K562 (cell line): ENCODE results near the gene IL17A. TPM values are rescaled to one million over a fixed set of nuclear protein-coding genes. Genes with fewer than 3 reads are reported as not detected.

Experiments used
- ATAC-seq: fragments of 200-7000 bp; cut with Tn5 transposase; 3 replicates; pipeline ENCODE4 v1.9.1; 2020; ENCODE audit warnings: moderate library complexity
- BruUV-seq: library from RNA; stranded (reverse); fragments of 400-500 nt; replicated peaks from 2 replicates; lab custom pipeline; 2021; lab: Mats Ljungman, UMichigan
- CTCF ChIA-PET: fragments of 300-600 bp; formaldehyde crosslinking; extraction: SDS; loops from one replicate; lab custom pipeline; 2021; ENCODE audit warnings: low intra/inter-chr PET ratio; lab: Yijun Ruan, JAX
- POLR2A ChIA-PET: fragments of 300-600, 350-650 bp; sonication (Branson Sonifier 250); formaldehyde crosslinking; extraction: SDS; loops from one replicate; lab custom pipeline; 2021; ENCODE audit warnings: antibody characterized with exemption, inconsistent platforms; lab: Yijun Ruan, JAX
- DNase-seq, 4 experiments: peaks; one replicate each; pipeline versions ENCODE4 v3.0.0 to v3.0.0-alpha.2; 2011 to 2018; ENCODE audit warnings: low spot score in 3 of 4, mixed read lengths in 3 of 4; ENCODE audit errors: extremely low read depth in 1 of 4
- FAIRE-seq: peaks from 2 replicates; lab custom pipeline; 2011; peaks lifted over from hg19 to GRCh38; lab: Jason Lieb, UNC
- H2AFZ ChIP-seq: 2 replicates; pipeline ENCODE4 v1.6.0; 2011; ENCODE audit warnings: low read depth, low read length, control low read depth, inconsistent platforms
- H3K27ac ChIP-seq: fragments of 200-600 bp; 3 replicates; pipeline ENCODE4 v1.8.0; 2011; ENCODE audit warnings: low read depth, mild to moderate bottlenecking, control low read depth, inconsistent platforms, low read length, moderate library complexity, mixed read lengths; ENCODE audit errors: extremely low read depth
- H3K27me3 ChIP-seq, 2 experiments: fragments of 300-600 bp in 1 of 2; 2 replicates in 1 of 2; 3 replicates in 1 of 2; pipeline versions ENCODE4 v1.6.0 to v1.8.0; 2011; ENCODE audit warnings: inconsistent platforms in 2 of 2, low read length in 2 of 2, mild to moderate bottlenecking in 1 of 2, mixed read lengths in 1 of 2, moderate library complexity in 1 of 2; ENCODE audit not compliant: control insufficient read depth in 2 of 2, insufficient read depth in 2 of 2
- H3K36me3 ChIP-seq: fragments of 300-600 bp; 3 replicates; pipeline ENCODE4 v1.8.0; 2011; ENCODE audit warnings: mild to moderate bottlenecking, low read length, inconsistent platforms; ENCODE audit not compliant: control insufficient read depth, insufficient read depth
- H3K4me1 ChIP-seq, 2 experiments: fragments of 200-600 bp in 1 of 2; replicated peaks in 1 of 2; 2 replicates in 1 of 2; 3 replicates in 1 of 2; pipeline versions ENCODE4 v1.5.1 to v1.8.0; 2011; ENCODE audit warnings: inconsistent platforms in 2 of 2, low read length in 2 of 2, mild to moderate bottlenecking in 1 of 2, mixed read lengths in 1 of 2, moderate library complexity in 1 of 2; ENCODE audit not compliant: control insufficient read depth in 2 of 2, insufficient read depth in 2 of 2
- H3K4me2 ChIP-seq: 2 replicates; pipeline ENCODE4 v1.6.1; 2011; ENCODE audit warnings: low read length, control low read depth, inconsistent platforms, mixed read lengths; ENCODE audit not compliant: insufficient read depth
- H3K4me3 ChIP-seq: fragments of 200-600 bp; sonication (generic), shearing (Covaris generic); 2 replicates; pipeline ENCODE4 v1.5.1; 2016; ENCODE audit warnings: control low read depth, inconsistent platforms
- H3K79me2 ChIP-seq: fragments of 200-600 bp; 3 replicates; pipeline ENCODE4 v1.8.0; 2011; ENCODE audit warnings: low read length, inconsistent platforms; ENCODE audit not compliant: control insufficient read depth, insufficient read depth
- H3K9ac ChIP-seq, 2 experiments: 2 replicates each; pipeline versions ENCODE4 v1.6.0 to v1.6.1; 2011; ENCODE audit warnings: low read depth in 2 of 2, low read length in 2 of 2, control low read depth in 1 of 2, inconsistent platforms in 1 of 2, mild to moderate bottlenecking in 1 of 2, mixed read lengths in 1 of 2; ENCODE audit not compliant: insufficient read depth in 1 of 2
- H3K9me1 ChIP-seq: one replicate; pipeline ENCODE4 v1.6.0; 2011; ENCODE audit warnings: inconsistent platforms, mild to moderate bottlenecking, low read length, moderate library complexity; ENCODE audit not compliant: control insufficient read depth, insufficient read depth
- H3K9me3 ChIP-seq: replicated peaks from 2 replicates; pipeline ENCODE4 v1.5.1; 2011; ENCODE audit warnings: low read depth, low read length, inconsistent platforms; ENCODE audit not compliant: control insufficient read depth, insufficient read depth
- H4K20me1 ChIP-seq: replicated peaks from 2 replicates; pipeline ENCODE4 v1.6.1; 2011; ENCODE audit warnings: low read length, inconsistent platforms, mixed read lengths; ENCODE audit not compliant: control insufficient read depth, insufficient read depth
- CREBBP ChIP-seq: IDR thresholded peaks from one replicate; pipeline ENCODE4 v1.6.1; 2012; ENCODE audit warnings: low read depth, mild to moderate bottlenecking, control low read depth, inconsistent platforms, low read length
- EP400 ChIP-seq: fragments of 450-650 bp; IDR thresholded peaks from 2 replicates; pipeline ENCODE4 v1.6.1; 2017; ENCODE audit warnings: antibody characterized with exemption, mild to moderate bottlenecking, moderate library complexity
- LEF1 ChIP-seq: fragments of 450-650 bp; IDR thresholded peaks from 2 replicates; pipeline ENCODE4 v1.6.1; 2016; ENCODE audit warnings: mild to moderate bottlenecking
- RBM25 ChIP-seq: fragments of 200-400 bp; formaldehyde crosslinking; IDR thresholded peaks from 2 replicates; pipeline ENCODE4 v1.6.1; 2018; ENCODE audit warnings: low read length, low read depth, moderate library complexity; ENCODE audit not compliant: severe bottlenecking
- ZFP36 ChIP-seq: fragments of 150-350 bp; IDR thresholded peaks from 2 replicates; pipeline ENCODE4 v1.6.1; 2018; ENCODE audit warnings: low read length, low read depth; ENCODE audit not compliant: partially characterized antibody
- ZKSCAN8 ChIP-seq: fragments of 200-800 bp; sonication (Bioruptor generic); IDR thresholded peaks from 2 replicates; pipeline ENCODE4 v1.6.1; 2016; ENCODE audit warnings: missing genetic modification characterization, missing compliant biosample characterization
- ZNF699 ChIP-seq: fragments of 250-450 bp; sonication (Bioruptor Pico); IDR thresholded peaks from 2 replicates; pipeline ENCODE4 v1.8.0; 2021; ENCODE audit warnings: mild to moderate bottlenecking, moderate library complexity; ENCODE audit not compliant: insufficient replicate concordance
- WGBS: fragments of 100-300 bp; shearing (Covaris generic); methylation state at CpG from one replicate; pipeline ENCODE4 v1.1.6; 2016; ENCODE audit warnings: low coverage, mixed read lengths; ENCODE audit not compliant: insufficient coverage; ENCODE audit errors: missing lambda C conversion rate; 5-methylcytosine and 5-hydroxymethylcytosine counted together
- in situ Hi-C: fragments of 300-500 bp; cut with MboI; formaldehyde crosslinking; loops from 4 replicates; pipeline ENCODE4 v1.15.0; 2018; ENCODE audit warnings: inconsistent platforms, mixed read lengths
- intact Hi-C: fragments of 100-400 bp; cut with micrococcal nuclease; formaldehyde crosslinking; loops from 2 replicates; pipeline ENCODE4 v1.14.2; 2022
- polyA plus RNA-seq, 8 experiments: library from polyadenylated mRNA; depleted of rRNA in 4 of 8; stranded (reverse) in 5 of 8; unstranded in 3 of 8; fragments of >200 nt; fragmentation: Nextera tagmentation in 2 of 8; fragmentation: Illumina TruSeq in 1 of 8; extraction: Ambion mirVana in 2 of 8; extraction: Trizol in 1 of 8; gene quantifications; 2 replicates each; pipeline versions ENCODE4 v1.2.1 to v1.2.3, GENCODE V29; 2011 to 2014; ENCODE audit warnings: inconsistent platforms in 1 of 8, missing spikeins in 1 of 8
- total RNA-seq, 7 experiments: library from RNA; depleted of rRNA in 6 of 7; stranded (reverse); fragments of >200 nt in 6 of 7; fragmentation: Illumina TruSeq in 2 of 7; extraction: Trizol in 2 of 7; gene quantifications; 2 replicates each; pipeline versions ENCODE4 v1.2.1 to v1.2.3, GENCODE V29; 2011 to 2021; ENCODE audit warnings: low replicate concordance in 1 of 7

Gene IL17A
- total and polyA plus RNA-seq, 9 of the 15 experiments (the other 6 are each of a cell fraction or from before 2014, with no cell fraction given): not detected

DNA sequence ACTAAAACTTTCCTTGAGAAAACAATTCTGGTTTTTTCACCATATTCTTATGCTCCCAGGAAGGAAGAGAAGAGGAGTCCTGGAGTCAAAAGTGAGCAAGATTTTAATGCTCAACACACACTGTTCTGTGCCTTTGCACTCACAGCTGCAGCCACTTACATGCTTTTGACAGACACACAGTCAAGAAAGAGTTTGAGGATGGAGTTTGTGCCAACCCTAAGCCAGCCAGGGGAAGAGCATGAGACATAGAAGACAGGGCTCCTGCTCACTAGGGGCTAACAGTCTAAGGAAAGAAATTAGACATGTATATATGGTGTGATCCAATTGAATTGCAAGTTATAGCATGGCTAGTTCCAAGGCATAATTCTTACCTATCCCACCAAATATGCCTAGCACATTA is 37.1 kb upstream of the IL17A start:
- in situ Hi-C loops (no loop called here), intact Hi-C loops (no loop called here)
- no peaks in the 10 kb centered on the region for H3K9me1 ChIP-seq
- no peaks in the 10 kb centered on the region for H3K4me1 ChIP-seq
- no peaks in the 10 kb centered on the region for H3K36me3 ChIP-seq
- no peak overlapping the region for H3K4me3 ChIP-seq
- DNase-seq (no peak), ATAC-seq (no peak), FAIRE-seq (no peak)
- BruUV-seq: no TSS peak
- peaks cover 3 to 22% of the 10 kb centered on the region in 2 experiments; a peak in 3 of 5 replicates for H3K27me3 ChIP-seq
- H3K27ac ChIP-seq: no peak overlapping the region
- H4K20me1 ChIP-seq: no peaks in the 10 kb centered on the region
- no peak overlapping the region for H3K4me2 ChIP-seq
- H3K79me2 ChIP-seq: no peaks in the 10 kb centered on the region
- ChIA-PET POLR2A (no interaction called here), CTCF (no interaction called here)
- TF ChIP-seq EP400: no peak
- TF ChIP-seq ZKSCAN8 (CRISPR knock-in tag): no peak
- no peak for TF ChIP-seq LEF1
- TF ChIP-seq CREBBP: no peak
- no peak for TF ChIP-seq ZNF699 (CRISPR knock-in tag)
- no peaks in the 10 kb centered on the region for H3K9me3 ChIP-seq
- H3K9ac ChIP-seq: no peak overlapping the region
- no peak overlapping the region for H2AFZ ChIP-seq

GRCh38 chr6:52149949-52150348 is 36.2 kb upstream of the IL17A start:
- WGBS: 4% methylated on average over 2 of the region's 2 CpGs

More at GRCh38 chr6:52149949-52150348, 36.2 kb upstream of the IL17A start:
- in situ Hi-C loops (no loop called here), intact Hi-C loops (no loop called here)
- BruUV-seq: no TSS peak
- Histone ChIP-seq H3K4me2 (no peak overlapping the region), H3K9me1 (no peaks in the 10 kb centered on the region), H2AFZ (no peak overlapping the region), H3K27ac (no peak overlapping the region), H3K36me3 (no peaks in the 10 kb centered on the region), H3K9ac (no peak overlapping the region), H4K20me1 (no peaks in the 10 kb centered on the region), H3K79me2 (no peaks in the 10 kb centered on the region), H3K4me3 (no peak overlapping the region), H3K4me1 (no peaks in the 10 kb centered on the region), H3K9me3 (no peaks in the 10 kb centered on the region), H3K27me3 (peaks cover 3 to 15% of the 10 kb centered on the region in 2 experiments; a peak in 3 of 5 replicates)
- TF ChIP-seq ZFP36 (no peak), RBM25 (peak; percentile 63)
- no peak for ATAC-seq
- FAIRE-seq: no peak
- DNase-seq: no peak
- CTCF ChIA-PET: no interaction called here
- POLR2A ChIA-PET: no interaction called here
